Measurements from ENCODE around the gene ABCG8. TPM values are rescaled to one million over a fixed set of nuclear protein-coding genes. Genes with fewer than 3 reads are reported as not detected.

ABCG8 gene
- total and polyA plus RNA-seq, 9 of the 15 experiments (the other 6 are each of a cell fraction or from before 2014, with no cell fraction given) = not detected

- TF ChIP-seq, protein P1, sequence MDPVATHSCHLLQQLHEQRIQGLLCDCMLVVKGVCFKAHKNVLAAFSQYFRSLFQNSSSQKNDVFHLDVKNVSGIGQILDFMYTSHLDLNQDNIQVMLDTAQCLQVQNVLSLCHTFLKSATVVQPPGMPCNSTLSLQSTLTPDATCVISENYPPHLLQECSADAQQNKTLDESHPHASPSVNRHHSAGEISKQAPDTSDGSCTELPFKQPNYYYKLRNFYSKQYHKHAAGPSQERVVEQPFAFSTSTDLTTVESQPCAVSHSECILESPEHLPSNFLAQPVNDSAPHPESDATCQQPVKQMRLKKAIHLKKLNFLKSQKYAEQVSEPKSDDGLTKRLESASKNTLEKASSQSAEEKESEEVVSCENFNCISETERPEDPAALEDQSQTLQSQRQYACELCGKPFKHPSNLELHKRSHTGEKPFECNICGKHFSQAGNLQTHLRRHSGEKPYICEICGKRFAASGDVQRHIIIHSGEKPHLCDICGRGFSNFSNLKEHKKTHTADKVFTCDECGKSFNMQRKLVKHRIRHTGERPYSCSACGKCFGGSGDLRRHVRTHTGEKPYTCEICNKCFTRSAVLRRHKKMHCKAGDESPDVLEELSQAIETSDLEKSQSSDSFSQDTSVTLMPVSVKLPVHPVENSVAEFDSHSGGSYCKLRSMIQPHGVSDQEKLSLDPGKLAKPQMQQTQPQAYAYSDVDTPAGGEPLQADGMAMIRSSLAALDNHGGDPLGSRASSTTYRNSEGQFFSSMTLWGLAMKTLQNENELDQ (CRISPR knock-in tag; IDR thresholded peaks at IDR 0.05; ENCODE audit: borderline replicate concordance) = no peak
- no peak for TF ChIP-seq MGA (IDR thresholded peaks at IDR 0.05)
These were observed 86.7 kb downstream of the ABCG8 start (continued) for GRCh38 chr2:43925431-43925830.

All from K562 (cell line).